CD4-positive, alpha-beta T cell treated with Interferon gamma for 1 hour (primary cell): ENCODE data around the gene BOLA1.
A peak's percentile ranks its signal among the peaks of the same experiment; 100 is the strongest.

Experiments
- DNase-seq: peaks from one replicate; pipeline ENCODE4 v3.0.0-alpha.2; 2020

The BOLA1 gene

DNA sequence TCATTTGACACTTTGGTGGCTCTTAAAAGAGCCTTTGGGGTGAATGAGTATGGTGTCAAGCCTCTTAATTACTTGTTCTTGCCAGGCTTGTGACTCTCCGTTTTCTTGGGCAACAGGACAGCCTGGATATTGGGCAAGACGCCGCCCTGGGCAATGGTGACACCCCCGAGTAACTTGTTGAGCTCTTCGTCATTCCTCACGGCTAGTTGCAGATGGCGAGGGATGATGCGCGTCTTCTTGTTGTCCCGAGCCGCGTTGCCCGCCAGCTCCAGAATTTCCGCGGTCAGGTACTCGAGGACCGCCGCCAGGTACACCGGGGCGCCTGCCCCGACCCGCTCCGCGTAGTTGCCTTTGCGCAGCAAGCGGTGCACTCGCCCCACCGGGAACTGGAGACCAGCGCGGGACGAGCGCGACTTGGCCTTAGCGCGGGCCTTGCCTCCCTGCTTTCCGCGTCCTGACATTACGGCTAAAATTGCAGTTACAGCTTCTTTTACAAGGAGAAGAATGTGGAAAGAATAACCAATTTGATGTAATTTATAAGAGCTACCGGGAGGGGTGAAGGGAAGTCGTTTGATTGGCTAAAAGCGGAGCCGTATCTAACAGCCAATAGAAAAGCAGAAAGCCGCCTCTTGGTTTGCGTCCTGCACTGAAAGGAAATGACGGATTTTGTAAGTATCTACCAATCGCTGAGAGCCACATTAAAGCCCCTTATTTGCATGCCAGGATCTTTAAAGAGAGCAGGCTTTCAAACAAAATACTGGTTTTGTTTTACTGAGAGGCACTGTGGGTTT lies 11.7 kb upstream of the BOLA1 start:
- DNase-seq, result peak; percentile 93

DNA sequence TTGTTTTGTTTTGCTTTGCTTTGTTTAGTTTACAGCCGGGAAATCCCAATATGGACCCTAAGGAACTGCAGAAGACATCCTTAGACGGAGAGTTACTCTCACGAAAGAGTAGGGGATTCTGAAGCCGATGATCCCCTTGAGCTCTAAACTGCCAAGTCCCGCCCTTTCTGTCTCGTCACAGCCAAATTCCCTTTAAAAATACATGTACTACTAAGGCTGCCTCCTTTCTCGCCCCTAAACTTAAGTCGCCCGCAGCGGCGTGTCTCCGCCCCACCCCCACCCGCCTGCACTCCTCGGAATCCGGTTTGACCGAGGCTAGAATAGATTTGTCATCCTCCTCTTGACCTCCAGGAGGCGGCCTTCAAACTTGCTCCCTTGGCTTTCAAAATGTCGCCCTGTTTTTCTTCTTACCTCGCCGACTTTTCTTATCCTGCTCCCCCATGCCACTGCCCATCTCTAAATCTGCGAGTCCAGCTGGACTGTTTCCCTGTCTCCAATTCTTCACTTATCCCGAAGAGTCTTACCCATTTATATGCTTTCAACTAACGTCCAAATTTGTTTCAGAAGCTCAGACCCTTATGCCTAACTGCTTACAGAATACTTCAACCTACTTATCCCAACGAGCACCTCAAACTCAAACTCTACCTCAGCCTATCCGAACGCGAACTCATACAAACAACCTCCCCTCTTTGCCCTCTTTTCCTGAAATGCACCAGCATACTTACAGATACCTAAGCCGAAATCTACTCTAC lies 10.9 kb upstream of the BOLA1 start:
- DNase-seq, result peak; percentile 85

DNA sequence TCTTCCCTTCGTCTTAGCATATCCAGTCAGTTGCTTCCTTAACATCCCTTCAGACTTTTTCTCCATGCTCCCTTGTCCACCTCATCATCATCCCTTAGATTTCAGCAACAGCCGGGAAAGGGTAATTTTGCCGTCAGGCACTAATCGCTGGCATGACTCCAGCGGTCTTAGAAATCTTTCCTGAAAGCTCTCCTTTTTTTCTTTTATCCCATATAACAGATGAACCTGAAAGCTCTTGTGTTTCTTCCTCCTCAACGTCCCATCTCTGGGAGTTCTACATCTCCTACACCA lies 10.4 kb upstream of the BOLA1 start:
- DNase-seq, result no peak

DNA sequence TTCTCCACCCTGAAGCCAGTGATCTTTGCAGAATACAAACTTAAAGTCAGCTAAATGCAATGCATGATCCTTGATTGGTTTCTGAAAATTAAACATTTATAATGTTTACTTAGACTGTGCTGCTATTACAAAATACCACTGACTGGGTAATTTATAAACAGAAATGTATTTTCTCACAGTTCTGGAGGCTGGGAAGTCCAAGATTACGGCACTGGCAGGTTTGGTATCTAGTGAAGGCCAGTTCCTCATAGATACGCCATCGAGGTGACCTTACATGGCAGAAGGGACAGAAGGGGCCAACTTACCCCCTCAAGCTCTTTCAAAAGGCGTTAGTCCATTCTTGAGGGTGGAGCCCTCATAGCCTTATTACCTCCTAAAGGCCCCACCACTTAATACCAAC lies 2.8 kb upstream of the BOLA1 start:
- DNase-seq, result no peak

DNA sequence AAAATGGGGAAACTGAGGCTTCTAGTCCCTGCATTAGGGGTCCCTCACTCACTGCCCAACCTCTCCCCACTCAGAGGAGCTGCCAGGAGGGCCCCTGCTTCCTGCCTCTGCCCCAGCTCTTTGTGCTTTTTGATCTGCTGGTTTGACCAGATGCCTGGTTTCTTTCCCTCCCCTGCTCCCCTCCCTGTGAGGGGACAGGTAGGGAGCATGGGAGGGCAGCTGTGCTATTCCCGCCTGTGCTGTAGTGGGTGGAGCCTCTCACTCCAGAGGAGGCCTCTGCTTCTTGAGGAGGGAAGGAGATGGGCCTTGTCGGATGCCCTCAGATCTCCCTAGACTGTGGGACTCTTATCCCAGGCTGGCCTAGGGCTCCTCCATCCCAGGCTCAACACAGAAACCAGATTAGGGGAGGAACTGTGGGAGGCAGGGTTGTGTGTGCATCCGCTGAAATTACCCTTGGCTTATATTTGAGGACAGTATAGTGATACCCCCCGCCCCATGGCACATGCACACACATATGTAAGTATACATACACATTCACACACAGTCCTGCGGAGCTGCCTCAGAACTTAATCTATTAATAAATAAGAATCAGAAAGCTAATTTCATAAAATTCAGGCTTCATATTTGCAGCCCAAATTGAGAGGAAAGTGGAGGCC lies 4.6 kb downstream of the BOLA1 start:
- DNase-seq, result no peak

DNA sequence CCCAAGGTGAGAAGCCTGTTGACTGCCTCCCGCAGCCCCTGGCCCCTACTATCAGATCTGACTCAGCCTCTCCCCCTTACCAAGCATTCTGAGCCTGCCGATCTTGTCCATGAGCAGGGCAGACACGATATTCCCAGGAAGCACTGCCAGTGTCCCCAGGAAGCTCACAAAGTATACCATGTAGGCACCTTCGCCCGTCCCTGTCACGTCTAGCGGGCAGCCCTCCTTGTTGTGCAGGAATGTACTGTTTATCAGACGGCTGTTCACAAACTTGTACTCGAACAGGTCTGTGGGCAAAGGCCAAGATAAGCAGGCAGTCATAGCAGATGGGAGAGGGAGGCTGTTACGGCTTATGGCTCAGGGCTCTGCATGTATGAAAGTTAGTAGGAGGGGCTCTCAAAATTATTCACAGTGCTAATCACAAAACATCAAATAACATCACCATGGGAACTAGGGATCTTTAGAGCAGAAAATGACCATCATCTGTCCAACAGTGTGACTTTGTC lies 7.3 kb downstream of the BOLA1 start:
- DNase-seq, result no peak

DNA sequence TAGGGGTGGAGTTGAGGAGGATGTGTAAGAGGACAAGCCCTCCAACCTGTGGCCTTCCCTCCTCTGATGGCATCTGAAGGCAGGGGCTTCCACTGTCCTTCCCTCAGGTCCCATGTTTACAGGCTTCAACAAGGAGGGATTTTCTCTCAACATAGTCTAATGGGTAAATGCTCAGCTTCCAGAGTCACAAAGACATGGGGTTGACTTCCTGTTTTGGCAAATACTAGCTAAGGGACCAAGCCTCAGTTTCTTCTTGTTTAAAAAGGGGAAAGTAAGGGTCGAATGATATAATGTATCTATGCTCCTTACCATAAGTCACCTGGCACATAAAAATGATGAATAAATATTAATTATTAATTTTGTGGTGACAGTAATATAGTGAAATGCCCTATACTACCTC lies 15.2 kb downstream of the BOLA1 start:
- DNase-seq, result no peak

DNA sequence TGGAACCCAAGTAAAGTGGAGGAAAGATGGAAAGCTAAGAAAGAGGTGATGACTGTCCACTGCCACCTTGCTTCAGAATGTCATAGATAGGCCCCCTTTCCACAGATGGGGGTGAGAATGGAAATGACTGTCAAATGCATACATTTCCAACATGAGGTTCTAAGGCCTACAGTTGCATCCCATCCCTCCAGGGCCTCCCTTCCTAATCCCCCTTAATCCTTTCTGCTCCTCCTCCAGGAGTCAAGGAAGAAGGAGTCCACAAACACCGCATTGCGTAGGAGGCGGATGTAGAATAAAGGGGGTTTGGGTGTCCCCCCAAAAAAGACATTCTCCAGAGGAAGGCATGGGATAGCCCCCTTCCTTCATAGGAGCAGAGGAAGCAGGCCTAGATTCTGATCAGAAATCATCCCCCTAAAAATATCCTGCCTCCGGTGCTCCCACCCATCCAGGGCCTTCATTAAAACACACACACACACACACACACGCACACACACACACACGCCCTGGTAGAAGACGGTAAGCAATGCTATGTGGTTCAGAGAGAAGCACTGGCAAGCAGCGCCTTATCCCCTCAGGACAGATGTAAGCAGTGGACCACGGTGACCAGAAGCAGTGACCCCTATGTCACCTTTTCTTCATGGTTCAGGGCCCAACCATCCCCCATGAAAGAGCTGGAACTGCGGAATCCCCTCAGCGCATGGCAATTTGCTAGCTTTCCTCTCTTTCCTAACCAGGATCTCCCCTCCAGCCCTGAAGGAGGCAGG lies 16.2 kb downstream of the BOLA1 start:
- no peak for DNase-seq

DNA sequence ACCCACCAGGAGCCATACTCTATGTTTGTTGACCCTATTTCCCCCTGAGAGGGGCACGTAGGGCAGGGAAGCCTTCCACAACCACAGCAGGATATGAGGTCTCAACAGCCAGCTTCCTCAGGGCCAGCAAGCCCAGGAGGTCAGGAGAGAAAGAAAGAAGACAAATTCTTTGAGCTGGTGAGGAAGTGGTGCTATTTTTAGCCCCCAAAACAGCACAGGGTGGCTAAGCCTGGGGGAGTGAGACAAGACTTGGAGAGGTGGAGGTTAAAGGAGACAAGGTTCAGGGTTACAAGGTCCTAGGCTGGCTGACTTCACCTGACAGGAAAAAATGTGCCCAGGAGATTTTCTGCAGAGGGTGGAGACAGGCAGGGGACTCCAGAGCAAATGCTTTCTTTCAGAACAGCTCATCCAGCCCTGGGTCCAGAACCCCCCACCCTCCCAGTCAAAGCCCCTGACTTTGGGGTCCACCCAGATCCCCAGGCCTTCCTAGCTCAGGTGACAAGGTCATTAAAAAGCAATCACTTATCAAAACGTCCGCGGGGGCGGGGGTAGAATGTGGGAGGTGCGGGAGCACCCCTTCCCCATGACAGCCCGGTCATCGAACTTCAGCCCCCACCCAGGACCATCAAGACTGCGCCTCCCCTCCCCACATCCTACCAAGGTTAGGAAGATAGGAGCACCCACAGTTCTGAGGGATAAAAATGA lies 17.0 kb downstream of the BOLA1 start:
- no peak for DNase-seq

DNA sequence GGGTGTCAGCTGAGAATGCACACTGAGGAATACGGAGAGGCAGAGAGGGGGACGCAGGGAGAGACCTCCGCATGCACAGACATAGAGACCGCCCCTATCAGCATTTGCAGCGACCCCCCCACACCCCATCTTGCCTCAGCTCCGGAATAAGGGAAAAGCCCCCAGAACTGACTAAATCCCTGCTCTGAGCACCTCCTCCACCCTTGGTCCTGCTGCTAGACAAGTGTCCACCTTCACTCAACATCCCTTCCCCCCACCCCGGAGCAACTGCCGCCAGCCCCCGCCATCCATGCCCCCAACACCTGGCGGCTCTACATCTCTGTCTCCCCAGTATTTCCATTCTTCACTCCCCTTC lies 17.5 kb downstream of the BOLA1 start:
- no peak for DNase-seq

DNA sequence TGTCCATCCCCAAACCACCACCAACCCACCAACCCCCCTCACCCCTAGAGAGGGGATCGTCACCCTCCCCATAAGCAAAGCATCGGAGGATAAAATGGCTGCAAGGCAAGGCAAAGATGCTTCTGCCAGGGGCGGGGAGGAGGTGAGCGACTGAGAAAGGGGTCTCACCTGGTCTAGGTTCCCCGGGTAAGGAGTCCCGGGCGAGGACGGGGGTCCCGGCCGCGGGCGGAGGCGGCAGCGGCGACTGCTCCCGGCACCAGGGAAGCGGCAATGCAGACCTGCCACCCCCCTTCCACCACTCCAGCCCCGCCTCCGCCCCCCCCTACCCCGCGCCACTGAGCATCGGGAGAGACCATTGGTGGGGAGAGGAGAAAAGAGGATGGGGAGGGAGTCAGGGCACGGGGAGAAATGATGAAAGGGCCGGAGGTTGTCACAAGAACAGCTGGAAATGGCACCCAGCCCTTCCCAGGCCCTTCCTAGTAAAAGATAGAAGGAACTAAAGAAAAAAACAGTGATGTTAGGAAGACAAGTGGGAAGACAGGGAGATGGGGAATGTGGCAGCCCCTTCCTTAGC lies 18.3 kb downstream of the BOLA1 start, which contains the start of gene SV2A:
TSS of gene SV2A (minus strand) at position 274 of the 574 bp plus-strand sequence. CDS start 4,004 bp downstream, outside the sequence.
- DNase-seq, result no peak

DNA sequence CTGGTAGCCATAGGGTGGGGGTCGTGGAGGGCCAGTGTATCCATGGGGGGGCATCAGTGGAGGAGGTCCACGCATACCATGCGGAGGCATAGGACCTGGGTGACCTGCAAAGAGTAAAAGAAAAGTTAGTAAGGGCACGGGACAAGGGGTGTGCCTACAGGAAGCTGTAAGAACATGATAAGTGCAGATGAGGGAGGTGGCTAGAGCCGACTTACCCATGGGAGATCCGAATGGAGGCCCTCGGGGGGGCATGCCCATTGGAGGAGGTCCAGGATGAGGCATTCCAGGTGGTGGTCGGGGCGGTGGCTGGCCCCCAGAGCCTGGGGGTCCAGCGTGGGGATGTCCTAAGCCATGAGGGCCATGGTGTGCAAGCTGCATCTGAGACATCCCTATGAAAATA lies 24.3 kb downstream of the BOLA1 start:
- no peak for DNase-seq

DNA sequence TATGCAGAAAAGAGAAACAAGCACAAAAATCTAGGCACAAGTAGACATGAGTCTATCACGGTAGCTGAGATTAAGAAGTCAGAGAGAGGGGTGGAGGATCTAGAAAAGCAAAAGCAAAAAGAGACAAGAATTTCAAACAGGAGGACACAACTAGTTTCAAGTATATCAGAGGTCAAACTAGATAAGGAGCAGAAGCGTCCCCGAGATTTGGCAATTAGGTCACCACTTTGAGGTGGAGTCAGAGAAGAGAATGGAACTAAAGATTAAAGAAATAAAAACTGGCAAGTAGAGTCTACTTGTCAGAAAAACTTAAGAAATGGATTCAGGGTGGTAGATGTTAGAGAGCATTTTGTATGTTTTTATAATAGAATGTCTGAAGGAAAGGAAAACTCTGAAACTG lies 26.0 kb downstream of the BOLA1 start:
- no peak for DNase-seq

DNA sequence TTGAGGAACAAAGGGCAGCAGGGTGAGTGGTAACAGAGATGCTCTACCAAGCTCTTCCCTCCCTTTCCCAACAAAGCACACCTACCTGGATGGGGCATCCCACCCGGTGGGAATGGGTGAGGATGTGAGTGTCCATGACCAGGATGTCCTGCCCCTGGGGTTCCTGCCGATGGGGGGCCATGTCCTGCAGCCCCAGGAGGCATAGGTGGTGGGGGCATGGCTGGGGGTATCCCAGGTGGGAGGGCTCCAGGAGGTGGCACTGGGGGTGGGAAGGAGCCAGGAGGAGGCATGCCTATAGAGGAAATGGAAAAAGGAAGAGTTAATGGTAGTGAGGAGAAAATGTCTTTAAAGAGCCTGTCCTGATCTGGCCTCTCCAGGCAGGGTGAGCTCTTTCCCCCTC lies 26.4 kb downstream of the BOLA1 start:
- DNase-seq, result no peak

DNA sequence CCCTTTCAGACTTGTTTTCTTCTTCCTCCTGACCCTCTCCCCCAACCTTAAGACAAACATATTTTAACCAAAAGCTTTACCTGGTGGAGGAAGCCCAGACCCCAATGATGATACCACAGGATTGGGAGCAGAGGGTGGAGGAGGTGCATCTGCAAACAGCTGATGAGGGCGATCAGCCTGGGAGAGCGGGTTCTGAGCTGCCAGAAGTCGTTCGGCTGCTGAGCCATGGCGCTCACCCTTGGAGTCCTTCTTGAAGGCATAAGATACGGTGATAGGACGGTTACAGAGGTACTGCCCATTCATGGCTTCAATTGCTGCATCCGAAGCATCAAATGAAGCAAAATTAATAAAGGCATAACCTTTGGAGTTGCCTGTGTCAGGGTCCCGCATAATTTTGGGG lies 26.9 kb downstream of the BOLA1 start:
- no peak for DNase-seq

DNA sequence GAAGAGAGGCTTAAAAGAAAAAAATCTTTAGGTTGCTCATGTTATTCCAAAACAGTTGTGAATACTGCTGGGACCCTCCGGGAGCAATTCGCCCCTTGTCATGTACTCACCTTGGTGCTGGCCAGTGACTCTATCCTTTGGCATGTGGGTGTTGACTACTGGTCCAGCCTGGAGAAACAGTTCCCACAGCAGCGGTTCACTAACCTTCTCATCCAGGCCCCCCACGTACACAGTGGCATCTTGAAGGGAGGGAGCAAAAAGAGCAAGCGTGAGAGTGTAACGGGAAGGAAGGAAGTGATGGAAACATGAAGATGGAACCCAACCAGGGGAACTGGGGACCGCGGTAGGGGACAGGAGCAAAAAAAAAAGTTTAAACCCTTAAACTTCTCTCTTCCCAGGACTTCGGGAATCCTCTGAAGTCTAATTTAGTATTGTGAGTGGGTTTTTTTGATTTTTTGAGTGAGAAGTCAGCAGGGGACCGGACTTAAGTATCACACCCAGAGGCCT lies 27.7 kb downstream of the BOLA1 start:
- DNase-seq, result no peak

DNA sequence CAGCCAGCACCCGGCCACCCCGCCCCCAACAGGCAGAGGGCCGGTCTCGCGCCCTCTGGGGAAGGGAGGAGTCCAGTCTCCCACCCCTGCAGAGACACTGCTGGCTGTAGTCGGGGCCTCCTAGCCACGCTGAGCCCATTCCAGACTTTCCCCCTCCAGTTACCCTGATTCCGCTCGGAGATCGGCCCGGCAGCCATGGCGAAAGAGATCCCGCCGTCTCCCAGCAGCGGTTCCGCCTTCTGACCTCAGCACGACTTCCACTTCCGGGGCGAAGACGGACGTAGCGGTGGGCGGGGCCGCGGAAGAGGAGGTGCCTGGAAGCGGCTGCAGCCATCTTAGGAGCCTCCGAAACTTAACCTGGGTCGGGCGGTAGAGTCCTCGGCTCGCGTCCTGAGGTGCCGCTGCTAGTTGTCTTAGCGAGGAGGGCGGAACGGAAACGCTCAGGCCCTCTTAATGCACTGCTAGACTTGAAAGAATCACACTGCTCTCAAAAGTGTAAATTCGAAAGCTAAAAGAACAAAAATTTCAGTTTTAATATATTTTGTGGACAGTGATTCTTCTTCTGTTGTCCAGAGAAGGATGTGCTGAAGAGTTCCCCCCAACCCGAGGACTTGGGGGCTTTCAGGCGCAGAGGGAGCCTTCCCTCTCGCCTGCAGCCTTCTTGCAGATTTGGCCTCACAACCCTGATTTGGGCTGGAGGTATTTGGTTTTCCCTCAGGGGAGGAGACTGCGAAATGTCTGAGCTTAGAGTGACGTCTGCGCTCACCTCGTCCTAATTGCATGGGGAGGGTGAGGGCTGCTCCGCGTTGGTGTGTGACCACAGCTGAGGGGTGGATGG lies 28.4 kb downstream of the BOLA1 start, which contains the start of gene SF3B4:
TSS of gene SF3B4 (minus strand) at position 241 of the 838 bp plus-strand sequence. CDS start at position 197, 44 bp downstream.
- peak; percentile 94 for DNase-seq

DNA sequence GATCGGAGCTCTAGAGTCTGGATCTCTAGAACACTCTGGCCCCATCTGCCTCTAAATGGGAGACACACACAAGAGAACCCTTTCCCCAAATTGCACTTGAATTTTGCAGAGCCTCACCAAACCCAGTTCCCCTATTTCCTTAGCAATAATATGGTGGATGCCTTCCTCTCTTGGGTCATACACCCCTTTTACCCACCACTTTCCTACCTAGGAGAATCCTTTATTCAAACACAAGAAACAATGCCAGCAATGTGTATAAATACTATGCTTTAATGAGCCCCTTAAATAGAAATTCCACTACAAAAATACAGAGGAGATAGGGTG lies 29.0 kb downstream of the BOLA1 start:
- DNase-seq, result no peak

DNA sequence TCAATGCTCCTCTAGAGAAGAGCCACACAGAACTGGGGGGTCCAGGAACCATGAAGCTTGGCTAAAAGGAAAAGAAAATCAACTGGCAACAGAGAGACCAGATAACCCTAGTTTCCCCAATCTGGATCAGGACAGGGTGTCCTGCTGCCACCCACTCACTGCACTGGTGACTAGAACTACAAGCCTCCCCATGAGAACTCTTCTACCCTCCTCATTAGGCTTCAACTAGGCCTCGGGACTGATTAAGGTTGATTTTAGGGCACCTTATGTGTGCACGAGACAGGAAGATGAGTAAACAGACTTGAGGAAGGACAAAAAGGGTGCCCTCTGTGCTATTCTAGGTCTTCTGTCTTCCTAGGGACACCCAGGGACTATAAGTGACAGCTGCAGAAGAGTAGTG lies 30.5 kb downstream of the BOLA1 start:
- DNase-seq, result no peak

DNA sequence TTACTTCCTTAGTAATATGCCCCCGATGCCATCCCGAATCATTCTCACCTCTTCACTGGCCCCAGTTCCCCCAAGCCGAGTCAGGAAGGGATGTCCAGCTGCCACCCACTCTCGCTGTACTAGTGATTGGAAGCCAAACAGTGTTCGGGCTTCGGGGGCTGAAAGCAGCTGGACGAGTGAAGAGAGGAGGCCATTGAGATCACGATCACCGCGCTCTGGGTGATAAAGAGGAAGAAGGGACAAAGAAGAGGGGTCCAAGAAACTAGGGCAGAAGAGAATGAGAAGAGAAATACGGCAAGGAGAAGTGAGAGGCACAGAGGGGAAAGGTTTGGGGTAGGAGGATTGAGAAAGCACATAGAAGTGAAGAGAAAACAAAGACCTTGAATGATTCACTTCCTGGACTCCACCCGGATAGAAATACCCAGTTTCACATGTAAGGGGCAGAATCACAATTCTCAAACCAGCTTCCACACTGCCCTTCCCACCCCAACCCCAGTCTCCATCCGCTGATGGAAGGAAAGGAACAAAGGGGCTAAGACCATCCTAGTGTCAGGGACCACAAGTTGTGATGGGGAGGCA lies 31.9 kb downstream of the BOLA1 start:
- DNase-seq, result no peak

DNA sequence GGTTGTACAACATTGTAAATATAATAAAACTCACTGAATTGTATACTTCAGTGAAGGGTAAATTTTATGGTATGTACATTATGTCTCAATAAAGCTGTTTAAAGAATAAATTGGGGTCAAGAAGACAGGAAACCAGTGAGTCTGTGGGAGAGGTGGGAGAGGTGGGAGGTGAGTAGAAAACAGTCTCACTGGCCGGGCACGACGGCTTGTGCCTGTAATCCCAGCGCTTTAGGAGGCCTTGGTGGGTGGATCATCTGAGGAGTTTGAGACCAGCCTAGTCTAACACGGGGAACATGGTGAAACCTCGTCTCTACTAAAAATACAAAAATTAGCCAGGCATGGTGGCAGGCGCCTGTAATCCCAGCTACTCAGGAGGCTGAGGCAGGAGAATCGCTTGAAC lies 33.1 kb downstream of the BOLA1 start:
- no peak for DNase-seq
